Esophagus squamous epithelium (tissue), 4 donors: ENCODE measurements around the gene KLLN.

Experiments
- POLR2A ChIP-seq, 4 donors: fragments of 450-650 bp; IDR thresholded peaks; one replicate each; pipeline ENCODE4 v1.6.1; 2017; ENCODE audit warnings: antibody characterized with exemption in 4 of 4, mild to moderate bottlenecking in 4 of 4, moderate library complexity in 3 of 4
- TF ChIP-seq, protein P1 (sequence below), 6 experiments: fragments of 450-650 bp in 4 of 6; fragments of 200-600 bp in 2 of 6; sonication (generic) in 2 of 6; IDR thresholded peaks; one replicate each; pipeline ENCODE4 v1.5.1; 2016 to 2019; ENCODE audit warnings: antibody characterized with exemption in 6 of 6, mild to moderate bottlenecking in 4 of 6, moderate library complexity in 4 of 6

DNA sequence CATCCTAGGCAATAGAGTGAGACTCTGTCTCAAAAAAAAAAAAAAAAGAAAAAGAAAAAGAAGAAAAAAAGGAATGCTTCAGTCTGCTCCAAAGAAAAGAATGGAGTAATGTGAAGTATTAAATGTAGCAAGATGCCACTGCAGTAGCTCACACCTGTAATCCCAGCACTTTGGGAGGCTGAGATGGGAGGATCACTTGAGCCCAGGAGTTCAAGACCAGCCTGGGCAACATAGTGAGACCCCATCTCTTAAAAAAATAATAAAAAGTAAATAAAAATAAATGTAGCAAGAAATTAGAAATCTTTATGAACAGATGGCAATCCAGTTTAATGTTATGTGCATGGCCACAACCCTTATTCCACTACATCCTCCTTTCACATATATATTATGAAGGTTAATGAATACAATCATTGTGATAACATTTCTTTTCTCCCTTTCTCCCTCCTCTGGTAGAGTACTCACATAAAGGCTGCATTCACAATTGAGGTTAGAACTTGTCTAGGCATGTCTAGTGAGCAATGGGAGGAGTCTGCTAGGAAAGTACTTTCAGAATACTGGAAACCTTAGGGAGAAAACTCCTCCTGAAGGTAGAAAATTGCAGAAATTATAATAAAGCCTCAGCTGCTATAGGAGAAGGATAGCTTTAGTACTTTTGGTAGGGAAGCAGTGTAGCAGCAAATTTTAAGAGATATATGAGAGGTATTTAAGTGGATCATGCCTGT lies 20.4 kb downstream of the KLLN start:
- TF ChIP-seq, protein P1, sequence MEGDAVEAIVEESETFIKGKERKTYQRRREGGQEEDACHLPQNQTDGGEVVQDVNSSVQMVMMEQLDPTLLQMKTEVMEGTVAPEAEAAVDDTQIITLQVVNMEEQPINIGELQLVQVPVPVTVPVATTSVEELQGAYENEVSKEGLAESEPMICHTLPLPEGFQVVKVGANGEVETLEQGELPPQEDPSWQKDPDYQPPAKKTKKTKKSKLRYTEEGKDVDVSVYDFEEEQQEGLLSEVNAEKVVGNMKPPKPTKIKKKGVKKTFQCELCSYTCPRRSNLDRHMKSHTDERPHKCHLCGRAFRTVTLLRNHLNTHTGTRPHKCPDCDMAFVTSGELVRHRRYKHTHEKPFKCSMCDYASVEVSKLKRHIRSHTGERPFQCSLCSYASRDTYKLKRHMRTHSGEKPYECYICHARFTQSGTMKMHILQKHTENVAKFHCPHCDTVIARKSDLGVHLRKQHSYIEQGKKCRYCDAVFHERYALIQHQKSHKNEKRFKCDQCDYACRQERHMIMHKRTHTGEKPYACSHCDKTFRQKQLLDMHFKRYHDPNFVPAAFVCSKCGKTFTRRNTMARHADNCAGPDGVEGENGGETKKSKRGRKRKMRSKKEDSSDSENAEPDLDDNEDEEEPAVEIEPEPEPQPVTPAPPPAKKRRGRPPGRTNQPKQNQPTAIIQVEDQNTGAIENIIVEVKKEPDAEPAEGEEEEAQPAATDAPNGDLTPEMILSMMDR (IDR thresholded peaks at IDR 0.05) = no peak
- no peak for TF ChIP-seq POLR2A (IDR thresholded peaks at IDR 0.05)
